ENCODE measurements around the gene EME2. TPM values are rescaled to one million over a fixed set of nuclear protein-coding genes. Genes with fewer than 3 reads are reported as not detected.
A peak's percentile ranks its signal among the peaks of the same experiment; 100 is the strongest.

The EME2 gene
- total RNA-seq, 2 donors from 2014 or later = 16.7 to 30.6 TPM

- Histone ChIP-seq H3K9me3 (no peaks in the 10 kb centered on the region), H3K27me3 (no peaks in the 10 kb centered on the region), H3K4me1 (no peaks in the 10 kb centered on the region), H3K36me3 (no peaks in the 10 kb centered on the region), H3K27ac (no peak overlapping the region), H3K4me3 (no peak overlapping the region), H3K9ac (ENCODE audit: low read depth in 2 of 2, low read length in 2 of 2) (no peak overlapping the region)
- DNase-seq = no peak
- no peak for TF ChIP-seq CTCF (IDR thresholded peaks at IDR 0.05)
- intact Hi-C loops (cut with DNase I) = loop anchor here (10.0 kb wide), 1 partner anchor 64 kb away; no protein-coding TSS in a partner anchor
Measured at GRCh38 chr16:1800701-1801100, 28.1 kb downstream of the EME2 start.

DNA sequence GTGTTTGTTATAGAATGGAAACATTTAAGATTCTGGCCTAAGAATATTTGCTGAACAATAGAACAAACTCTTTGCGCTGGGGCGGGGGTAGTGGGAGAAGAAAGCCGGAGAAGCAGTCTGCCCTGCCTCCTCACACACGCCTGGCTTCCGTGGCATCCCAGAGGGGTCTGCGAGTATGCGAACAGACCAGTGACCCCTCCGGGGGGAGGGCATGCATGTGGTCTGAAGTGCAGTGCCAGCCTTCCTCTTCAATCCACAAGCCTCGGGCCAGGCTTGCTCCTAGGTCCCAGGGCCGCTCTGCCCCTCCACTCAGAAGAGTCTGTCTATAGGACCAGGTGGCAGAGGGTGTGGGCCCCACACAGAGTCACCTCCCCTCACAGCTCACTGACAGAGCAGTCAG lies 35.0 kb downstream of the EME2 start:
- intact Hi-C loops (cut with DNase I) = loop anchor here (10.0 kb wide), 1 partner anchor 57 kb away; no protein-coding TSS in a partner anchor

DNA sequence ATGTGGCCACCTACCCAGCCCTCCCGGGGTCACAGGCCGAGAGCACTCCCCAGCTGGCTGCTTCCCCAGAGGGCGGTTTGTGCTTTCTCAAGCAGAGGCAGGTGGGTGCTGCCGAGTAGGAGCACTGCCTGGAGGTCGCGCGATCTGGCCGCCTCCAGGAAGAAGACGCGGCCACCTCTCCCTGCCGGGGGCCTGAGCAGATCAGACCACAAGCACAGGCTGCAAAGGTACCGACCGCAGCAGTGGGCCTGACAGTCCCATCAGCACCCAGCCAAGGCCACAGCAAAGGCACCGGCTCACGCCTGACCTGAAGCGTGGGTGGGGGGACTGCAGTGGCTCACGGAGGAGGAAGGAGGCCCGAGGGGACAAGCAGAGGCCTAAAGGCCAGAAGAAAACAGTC lies 36.1 kb downstream of the EME2 start:
- Histone ChIP-seq H3K36me3 (no peaks in the 10 kb centered on the region), H3K9ac (ENCODE audit: low read depth in 2 of 2, low read length in 2 of 2) (no peak overlapping the region), H3K4me1 (no peaks in the 10 kb centered on the region), H3K27ac (no peak overlapping the region), H3K9me3 (no peaks in the 10 kb centered on the region), H3K27me3 (no peaks in the 10 kb centered on the region), H3K4me3 (no peak overlapping the region)
- DNase-seq = no peak
- intact Hi-C loops (cut with DNase I) = loop anchor here (10.0 kb wide), 1 partner anchor 56 kb away; no protein-coding TSS in a partner anchor
- no peak for TF ChIP-seq CTCF (IDR thresholded peaks at IDR 0.05)

More for the DNA sequence above, 35.0 kb downstream of the EME2 start:
- Histone ChIP-seq H3K27me3 (no peaks in the 10 kb centered on the region), H3K27ac (no peak overlapping the region), H3K4me1 (no peaks in the 10 kb centered on the region), H3K9me3 (no peaks in the 10 kb centered on the region), H3K4me3 (no peak overlapping the region), H3K36me3 (no peaks in the 10 kb centered on the region), H3K9ac (ENCODE audit: low read depth in 2 of 2, low read length in 2 of 2) (no peak overlapping the region)
- TF ChIP-seq CTCF (IDR thresholded peaks at IDR 0.05) = no peak
- peak; percentile 13 for DNase-seq

DNA sequence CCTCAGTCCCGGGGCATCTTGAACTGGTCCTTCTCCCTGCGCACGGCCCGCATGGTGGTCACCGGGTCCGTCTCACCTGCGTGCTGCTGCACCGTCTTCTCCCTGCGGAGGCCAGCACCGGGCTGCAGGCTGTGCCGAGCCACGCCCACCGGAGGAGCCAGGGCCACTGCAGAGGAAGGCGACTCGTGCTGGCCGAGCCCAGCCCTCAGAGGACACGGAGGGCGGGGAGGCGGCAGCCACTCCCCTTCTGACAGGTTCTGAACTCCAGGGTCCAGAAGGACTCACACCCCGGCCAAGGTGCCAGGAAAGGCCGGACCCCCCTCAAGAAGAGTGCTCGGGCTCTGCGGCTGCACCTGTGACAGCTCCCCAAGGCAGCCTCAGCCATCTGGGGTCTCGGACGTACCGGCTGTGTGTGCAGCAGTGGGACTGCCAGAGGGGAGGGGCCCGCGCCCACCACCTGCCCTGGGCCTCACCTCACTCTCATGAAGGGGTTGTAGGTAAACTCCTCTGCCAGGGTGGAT lies 36.7 kb downstream of the EME2 start:
- Histone ChIP-seq H3K36me3 (no peaks in the 10 kb centered on the region), H3K27me3 (no peaks in the 10 kb centered on the region), H3K4me3 (no peak overlapping the region), H3K4me1 (no peaks in the 10 kb centered on the region), H3K27ac (no peak overlapping the region), H3K9me3 (no peaks in the 10 kb centered on the region), H3K9ac (ENCODE audit: low read depth in 2 of 2, low read length in 2 of 2) (no peak overlapping the region)
- TF ChIP-seq CTCF (IDR thresholded peaks at IDR 0.05) = no peak
- peak; percentile 40 for DNase-seq
- intact Hi-C loops (cut with DNase I) = loop anchor here (10.0 kb wide), 1 partner anchor 55 kb away; no protein-coding TSS in a partner anchor

DNA sequence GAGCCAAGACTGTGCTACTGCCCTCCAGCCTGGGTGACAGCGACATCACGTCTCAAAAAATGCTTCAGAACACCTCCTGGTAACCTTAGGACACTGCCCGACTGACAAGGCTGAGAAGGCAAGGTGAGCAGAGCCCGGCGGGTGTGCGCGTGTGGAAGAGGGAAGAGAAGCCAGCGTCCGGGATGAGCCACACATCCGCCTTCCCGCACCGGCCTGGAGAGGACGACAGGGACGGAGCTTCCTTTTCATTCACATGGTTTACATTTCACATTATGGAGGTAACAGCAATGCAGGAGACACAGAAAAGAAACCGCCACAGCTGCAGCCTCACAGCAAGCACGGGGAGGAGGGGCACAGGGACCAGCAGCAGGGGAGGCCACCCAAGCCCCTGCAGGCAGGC lies 37.5 kb downstream of the EME2 start:
- intact Hi-C loops (cut with DNase I) = no loop called here
- Histone ChIP-seq H3K9ac (ENCODE audit: low read depth in 2 of 2, low read length in 2 of 2) (no peak overlapping the region), H3K9me3 (no peaks in the 10 kb centered on the region), H3K4me1 (no peaks in the 10 kb centered on the region), H3K27ac (no peak overlapping the region), H3K36me3 (no peaks in the 10 kb centered on the region), H3K27me3 (no peaks in the 10 kb centered on the region), H3K4me3 (no peak overlapping the region)
- TF ChIP-seq CTCF (IDR thresholded peaks at IDR 0.05) = no peak
- DNase-seq = no peak
